Psoas muscle (tissue), 8 donors: Measurements from ENCODE around the gene XDH. TPM values are rescaled to one million over a fixed set of nuclear protein-coding genes. Genes with fewer than 3 reads are reported as not detected.
A peak's percentile ranks its signal among the peaks of the same experiment; 100 is the strongest.

Experiments used
- ATAC-seq, 4 donors: fragments of 200-7000 bp; cut with Tn5 transposase; one replicate each; pipeline ENCODE4 v1.9.1; 2020; ENCODE audit warnings: moderate library complexity in 3 of 4, mild to moderate bottlenecking in 2 of 4
- DNase-seq, 2 donors: peaks; one replicate each; pipeline ENCODE4 v3.0.0-alpha.2; 2020
- H3K27ac ChIP-seq: fragments of 200-600 bp; one replicate; pipeline ENCODE4 v1.8.0; 2022
- H3K27me3 ChIP-seq, 3 donors: fragments of 200-600 bp in 1 of 3; one replicate each; pipeline versions ENCODE4 v1.6.1 to v1.8.0; 2013 to 2022; ENCODE audit warnings: low read length in 2 of 3, mild to moderate bottlenecking in 2 of 3, moderate library complexity in 1 of 3; ENCODE audit not compliant: insufficient read depth in 3 of 3
- H3K36me3 ChIP-seq, 2 donors: fragments of 200-600 bp in 1 of 2; one replicate each; pipeline versions ENCODE4 v1.6.1 to v1.8.0; 2013 to 2022; ENCODE audit warnings: low read depth in 1 of 2, mild to moderate bottlenecking in 1 of 2, moderate library complexity in 1 of 2; ENCODE audit not compliant: insufficient read depth in 1 of 2
- H3K4me1 ChIP-seq: fragments of 200-600 bp; one replicate; pipeline ENCODE4 v1.8.0; 2022
- H3K4me3 ChIP-seq: fragments of 200-600 bp; one replicate; pipeline ENCODE4 v1.8.0; 2022; ENCODE audit warnings: mild to moderate bottlenecking
- H3K9me3 ChIP-seq: fragments of 200-600 bp; one replicate; pipeline ENCODE4 v1.8.0; 2022
- WGBS, 3 donors: extraction: QIAGEN DNeasy Blood & Tissue Kit; methylation state at CpG; one replicate each; pipeline versions ENCODE4 v1.1.6 to v1.1.7; 2013; 5-methylcytosine and 5-hydroxymethylcytosine counted together
- intact Hi-C, 2 donors: fragments of 100-400 bp; cut with DNase I; formaldehyde crosslinking; loops; one replicate each; pipeline versions ENCODE4 v1.11.0 to v1.14.2; 2022
- polyA plus RNA-seq, 3 donors: library from polyadenylated mRNA; stranded (reverse); fragments of 200-250 nt; gene quantifications; one replicate each; pipeline ENCODE4 v1.2.3, GENCODE V29; 2013
- total RNA-seq, 4 donors: library from RNA; stranded (reverse); fragmentation: NEBNext Ultra II Directional in 2 of 4; extraction: Animal tissue kit (Norgen Biotek cat#: 25700) in 2 of 4; gene quantifications; one replicate each; pipeline versions ENCODE4 v1.2.1 to v1.2.4, GENCODE V29; 2021 to 2023
- TF ChIP-seq, protein P1 (sequence below): fragments of 200-600 bp; IDR thresholded peaks from one replicate; pipeline ENCODE4 v1.8.0; 2022; ENCODE audit warnings: antibody characterized with exemption
- donor health status: healthy with polysubstance abuse.
- donor health status: DM: no; HTN: no; CAD: no; lungs with moderate emphysema.
- donor health status: Bipolar disorder and iron deficiency.
- donor health status: healthy.
- donor health status: DM: yes; HTN: yes; CAD: no.
- donor health status: DM: no; HTN: no; CAD: no.
- donor health status: DM: no; HTN: no; CAD: no.
- donor health status: DM: yes; HTN: yes; CAD: no.

Gene XDH
- total and polyA plus RNA-seq, 7 donors, result 0.03 to 1.5 (median 0.09) TPM; not detected in 1

DNA sequence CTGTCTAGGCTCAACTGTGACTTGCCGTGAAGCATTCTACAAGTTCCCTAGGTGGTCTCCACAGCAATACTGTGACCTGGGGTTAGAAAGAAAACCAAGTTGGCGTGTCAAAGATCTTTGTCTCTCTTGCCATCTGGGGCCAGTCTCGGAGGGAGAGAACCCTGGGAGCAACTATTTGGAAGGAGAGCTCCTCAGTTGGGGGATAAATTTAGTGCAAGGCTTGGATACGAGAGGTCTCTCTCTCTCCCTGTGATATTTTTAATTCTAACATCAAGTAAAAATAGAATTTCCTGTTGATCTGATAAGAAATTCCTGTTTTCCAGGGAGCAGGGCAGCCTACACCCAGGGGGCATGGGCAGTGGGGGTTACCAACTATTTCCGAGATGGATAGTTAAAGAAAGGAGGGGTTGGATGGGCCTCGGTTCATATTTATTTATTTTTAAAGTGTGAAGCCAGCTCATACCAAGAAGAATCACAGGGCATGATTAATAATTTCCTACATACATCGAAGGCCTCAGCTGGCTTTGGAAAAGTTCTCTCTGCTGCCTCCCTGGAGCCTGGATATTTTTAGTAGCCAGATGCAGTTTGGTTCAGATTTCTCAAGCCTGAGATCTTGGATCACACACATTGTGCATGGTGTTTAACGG lies 117.8 kb downstream of the XDH start:
- Histone ChIP-seq H3K4me1 (peaks cover 13% of the 10 kb centered on the region), H3K27me3 (no peaks in the 10 kb centered on the region), H3K27ac (peak overlapping the region; percentile 14), H3K9me3 (no peaks in the 10 kb centered on the region), H3K4me3 (no peak overlapping the region), H3K36me3 (no peaks in the 10 kb centered on the region)
- 29 to 42% (median 36%) methylated on average over 8 of the region's 8 CpGs for WGBS, 3 donors
- ATAC-seq (peak in 3 of 4 donors; percentile 30 to 56 (median 53)), DNase-seq (no peak)
- TF ChIP-seq, protein P1, sequence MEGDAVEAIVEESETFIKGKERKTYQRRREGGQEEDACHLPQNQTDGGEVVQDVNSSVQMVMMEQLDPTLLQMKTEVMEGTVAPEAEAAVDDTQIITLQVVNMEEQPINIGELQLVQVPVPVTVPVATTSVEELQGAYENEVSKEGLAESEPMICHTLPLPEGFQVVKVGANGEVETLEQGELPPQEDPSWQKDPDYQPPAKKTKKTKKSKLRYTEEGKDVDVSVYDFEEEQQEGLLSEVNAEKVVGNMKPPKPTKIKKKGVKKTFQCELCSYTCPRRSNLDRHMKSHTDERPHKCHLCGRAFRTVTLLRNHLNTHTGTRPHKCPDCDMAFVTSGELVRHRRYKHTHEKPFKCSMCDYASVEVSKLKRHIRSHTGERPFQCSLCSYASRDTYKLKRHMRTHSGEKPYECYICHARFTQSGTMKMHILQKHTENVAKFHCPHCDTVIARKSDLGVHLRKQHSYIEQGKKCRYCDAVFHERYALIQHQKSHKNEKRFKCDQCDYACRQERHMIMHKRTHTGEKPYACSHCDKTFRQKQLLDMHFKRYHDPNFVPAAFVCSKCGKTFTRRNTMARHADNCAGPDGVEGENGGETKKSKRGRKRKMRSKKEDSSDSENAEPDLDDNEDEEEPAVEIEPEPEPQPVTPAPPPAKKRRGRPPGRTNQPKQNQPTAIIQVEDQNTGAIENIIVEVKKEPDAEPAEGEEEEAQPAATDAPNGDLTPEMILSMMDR, result no peak
- intact Hi-C loops, result no loop called here

DNA sequence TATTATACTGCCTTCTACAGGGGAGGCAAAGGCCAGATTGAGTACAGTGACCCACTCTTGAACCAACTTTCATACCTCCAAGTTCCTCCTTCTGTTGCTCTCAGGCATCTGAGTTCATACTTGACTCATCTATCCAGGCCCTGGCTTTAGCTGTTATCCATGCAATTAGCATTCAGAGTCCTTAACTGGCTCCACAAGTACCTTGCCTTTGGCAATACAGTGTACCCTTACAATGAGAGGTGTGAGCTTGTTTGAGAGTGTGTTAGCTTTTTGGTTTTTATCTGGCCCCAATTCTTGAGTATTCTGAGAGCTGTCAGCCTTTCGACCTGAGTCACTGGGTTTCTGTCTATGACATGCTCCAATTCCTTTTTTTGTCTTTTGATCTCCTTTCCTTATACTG lies 120.3 kb downstream of the XDH start:
- intact Hi-C loops, result no loop called here
- ATAC-seq (no peak), DNase-seq (no peak)
- Histone ChIP-seq H3K36me3 (no peaks in the 10 kb centered on the region), H3K27ac (no peak overlapping the region), H3K27me3 (no peaks in the 10 kb centered on the region), H3K4me1 (peaks cover 13% of the 10 kb centered on the region), H3K9me3 (no peaks in the 10 kb centered on the region), H3K4me3 (no peak overlapping the region)
- 93 to 95% (median 95%) methylated on average over 1 of the region's 1 CpG for WGBS, 3 donors
- TF ChIP-seq, protein P1, result no peak

DNA sequence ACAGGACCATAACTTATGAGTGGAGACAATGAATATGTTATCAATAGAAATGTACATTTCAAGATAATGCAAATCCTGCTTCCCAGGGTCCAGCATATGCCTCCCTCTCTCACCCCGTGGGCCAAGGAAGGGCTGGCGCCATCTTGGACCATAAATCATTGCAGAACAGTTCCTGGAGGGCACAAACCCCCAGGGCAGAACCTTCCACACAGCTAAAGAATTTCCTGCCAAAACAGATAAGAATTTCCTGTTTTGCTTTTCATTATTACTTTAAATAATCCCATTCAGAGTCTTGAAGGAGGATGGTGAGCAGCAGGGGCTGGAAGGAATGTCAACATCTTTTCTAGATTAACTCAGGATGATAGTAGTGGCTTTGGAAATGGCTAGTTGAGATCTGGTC lies 126.9 kb downstream of the XDH start:
- DNase-seq, result no peak
- WGBS, 3 donors, result 75 to 78% (median 75%) methylated on average over 2 of the region's 2 CpGs
- H3K4me3 ChIP-seq, result no peak overlapping the region
- ATAC-seq, result no peak
- TF ChIP-seq, protein P1, result no peak
- no peaks in the 10 kb centered on the region for H3K36me3 ChIP-seq
- no peak overlapping the region for H3K27ac ChIP-seq
- intact Hi-C loops, result no loop called here
- H3K9me3 ChIP-seq, result no peaks in the 10 kb centered on the region
- H3K4me1 ChIP-seq, result no peaks in the 10 kb centered on the region
- no peaks in the 10 kb centered on the region for H3K27me3 ChIP-seq

DNA sequence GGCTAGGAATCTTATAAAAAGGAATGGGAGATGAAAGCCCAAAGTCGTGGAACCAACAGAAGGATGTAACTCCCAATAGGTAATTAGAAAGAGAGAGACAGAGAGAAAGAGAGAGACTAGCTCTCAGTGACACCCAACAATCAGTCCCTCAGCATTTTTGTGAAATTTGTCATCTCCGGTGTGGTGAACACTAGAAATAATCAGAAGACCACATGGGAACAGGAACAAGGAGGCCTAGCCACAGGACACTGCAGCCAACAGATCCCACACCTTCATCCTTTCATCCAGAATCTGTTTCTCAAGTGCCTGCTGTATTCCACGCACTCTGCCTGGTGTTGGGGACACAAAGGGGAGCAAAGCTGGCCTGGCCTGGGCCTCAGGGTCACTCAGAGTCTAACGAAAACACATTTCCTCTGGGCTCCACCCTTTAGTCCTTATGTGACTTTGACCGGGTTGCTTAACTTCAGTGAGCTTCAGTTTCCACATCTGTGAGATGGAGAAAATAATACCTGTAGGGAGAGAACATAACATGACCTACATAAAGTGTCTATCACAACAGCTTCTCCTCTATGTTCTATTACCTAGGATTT lies 127.5 kb downstream of the XDH start:
- no peak overlapping the region for H3K27ac ChIP-seq
- no peaks in the 10 kb centered on the region for H3K4me1 ChIP-seq
- no peak overlapping the region for H3K4me3 ChIP-seq
- ATAC-seq (no peak), DNase-seq (no peak)
- TF ChIP-seq, protein P1, result no peak
- H3K36me3 ChIP-seq, result no peaks in the 10 kb centered on the region
- intact Hi-C loops, result no loop called here
- no peaks in the 10 kb centered on the region for H3K9me3 ChIP-seq
- no peaks in the 10 kb centered on the region for H3K27me3 ChIP-seq
- 77 to 85% (median 78%) methylated on average over 5 of the region's 5 CpGs for WGBS, 3 donors
